Panc1 (cell line): Measurements from ENCODE around the gene DIMT1. TPM values are rescaled to one million over a fixed set of nuclear protein-coding genes. Genes with fewer than 3 reads are reported as not detected.

Experiments
- ATAC-seq: fragments of 200-7000 bp; cut with Tn5 transposase; 2 replicates; pipeline ENCODE4 v1.9.1; 2020; ENCODE audit warnings: mild to moderate bottlenecking, moderate library complexity
- BruUV-seq: library from RNA; stranded (reverse); fragments of 400-500 nt; replicated peaks from 2 replicates; lab custom pipeline; 2021; lab: Mats Ljungman, UMichigan
- CTCF ChIA-PET: fragments of 300-600 bp; sonication (Branson Sonifier 250); formaldehyde crosslinking; loops from one replicate; lab custom pipeline; 2022; ENCODE audit warnings: antibody characterized with exemption; lab: Charles Lee
- POLR2A ChIA-PET: fragments of 300-600 bp; sonication (Branson Sonifier 250); formaldehyde crosslinking; loops from one replicate; lab custom pipeline; 2022; ENCODE audit warnings: antibody characterized with exemption; lab: Charles Lee
- DNase-seq: peaks from one replicate; pipeline ENCODE4 v3.0.0-alpha.2; 2010; ENCODE audit warnings: low read depth, low spot score
- H3K27ac ChIP-seq: 2 replicates; pipeline ENCODE4 v1.5.1; 2011; ENCODE audit warnings: mild to moderate bottlenecking, low read length, inconsistent platforms
- H3K27me3 ChIP-seq: fragments of 200-500 bp; sonication (Bioruptor generic); 2 replicates; pipeline ENCODE4 v1.6.0; 2014; ENCODE audit warnings: low read length, inconsistent platforms; ENCODE audit not compliant: control insufficient read depth, insufficient read depth
- H3K36me3 ChIP-seq: fragments of 200-500 bp; sonication (Bioruptor generic); 2 replicates; pipeline ENCODE4 v1.5.1; 2014; ENCODE audit warnings: inconsistent platforms, mild to moderate bottlenecking, low read length, moderate library complexity; ENCODE audit not compliant: control insufficient read depth, insufficient read depth
- H3K4me1 ChIP-seq: 2 replicates; pipeline ENCODE4 v1.5.1; 2011; ENCODE audit warnings: inconsistent platforms, mild to moderate bottlenecking, low read length, moderate library complexity; ENCODE audit not compliant: control insufficient read depth, insufficient read depth
- H3K4me3 ChIP-seq, 2 experiments: 2 replicates each; pipeline ENCODE4 v1.5.1; 2011 to 2012; ENCODE audit warnings: low read depth in 2 of 2, low read length in 2 of 2, mild to moderate bottlenecking in 2 of 2, inconsistent platforms in 1 of 2, moderate library complexity in 1 of 2
- H3K9me3 ChIP-seq: fragments of 200-500 bp; sonication (Bioruptor generic); 2 replicates; pipeline ENCODE4 v1.5.1; 2014; ENCODE audit warnings: low read depth, mild to moderate bottlenecking, inconsistent platforms, low read length, moderate library complexity; ENCODE audit not compliant: control insufficient read depth, insufficient read depth
- POLR2AphosphoS5 ChIP-seq: IDR thresholded peaks from 2 replicates; pipeline ENCODE4 v1.6.1; 2012; ENCODE audit warnings: mild to moderate bottlenecking, low read depth, low read length, moderate library complexity
- SIN3A ChIP-seq: IDR thresholded peaks from 2 replicates; pipeline ENCODE4 v1.6.1; 2012; ENCODE audit warnings: low read depth, mild to moderate bottlenecking, low read length, moderate library complexity, borderline replicate concordance; ENCODE audit not compliant: insufficient read depth
- TCF7L2 ChIP-seq: IDR thresholded peaks from 2 replicates; pipeline ENCODE4 v1.6.1; 2011; ENCODE audit warnings: mild to moderate bottlenecking, low read depth, low read length, inconsistent platforms
- in situ Hi-C: cut with HindIII; loops from 2 replicates; pipeline ENCODE4 v1.10.0; 2016; ENCODE audit warnings: low sequenced_read_pairs, low pct_unique_long_range_greater_than_20kb
- intact Hi-C: fragments of 100-400 bp; cut with micrococcal nuclease; formaldehyde crosslinking; loops from one replicate; pipeline ENCODE4 v1.10.0; 2022; ENCODE audit not compliant: unreplicated experiment
- total RNA-seq: library from RNA; stranded (reverse); gene quantifications from one replicate; pipeline ENCODE4 v1.2.1, GENCODE V29; 2021; ENCODE audit not compliant: unreplicated experiment
- TF ChIP-seq, protein P1 (sequence below), 2 experiments: IDR thresholded peaks; 2 replicates each; pipeline ENCODE4 v1.6.1; 2011 to 2012; ENCODE audit warnings: low read depth in 2 of 2, control low read depth in 1 of 2, low read length in 1 of 2, mild to moderate bottlenecking in 1 of 2, moderate library complexity in 1 of 2; ENCODE audit not compliant: insufficient read depth in 1 of 2
- TF ChIP-seq, protein P2 (sequence below): fragments of 450-650 bp; IDR thresholded peaks from 2 replicates; pipeline ENCODE4 v1.5.1; 2017; ENCODE audit warnings: mild to moderate bottlenecking

DIMT1 gene
- total RNA-seq, 1 experiment from 2014 or later: 37.2 TPM

DNA sequence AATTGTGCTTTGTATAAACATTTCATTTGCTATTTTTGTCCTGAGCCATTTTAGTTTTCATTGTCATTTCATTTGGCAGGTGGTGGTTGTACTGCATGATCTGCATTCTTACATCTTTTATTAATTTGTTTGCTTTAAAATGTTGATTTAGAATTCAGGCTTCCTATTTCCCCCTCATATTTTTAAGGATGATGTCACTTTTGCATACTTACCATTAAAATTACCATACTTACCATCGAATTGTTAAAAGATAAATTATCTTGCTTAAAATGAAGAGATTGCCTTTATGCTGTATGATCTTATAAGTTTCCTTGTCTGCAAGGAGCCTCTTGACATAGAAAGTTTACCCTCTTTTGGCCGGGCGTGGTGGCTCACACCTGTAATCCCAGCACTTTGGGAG is 31.1 kb downstream of the DIMT1 start:
- Histone ChIP-seq H3K9me3 (no peaks in the 10 kb centered on the region), H3K36me3 (peaks cover 21% of the 10 kb centered on the region), H3K4me3 (no peak overlapping the region), H3K4me1 (no peaks in the 10 kb centered on the region), H3K27me3 (no peaks in the 10 kb centered on the region), H3K27ac (no peak overlapping the region)
- in situ Hi-C loops: no loop called here
- ATAC-seq (no peak), DNase-seq (no peak)
- TF ChIP-seq, protein P1, sequence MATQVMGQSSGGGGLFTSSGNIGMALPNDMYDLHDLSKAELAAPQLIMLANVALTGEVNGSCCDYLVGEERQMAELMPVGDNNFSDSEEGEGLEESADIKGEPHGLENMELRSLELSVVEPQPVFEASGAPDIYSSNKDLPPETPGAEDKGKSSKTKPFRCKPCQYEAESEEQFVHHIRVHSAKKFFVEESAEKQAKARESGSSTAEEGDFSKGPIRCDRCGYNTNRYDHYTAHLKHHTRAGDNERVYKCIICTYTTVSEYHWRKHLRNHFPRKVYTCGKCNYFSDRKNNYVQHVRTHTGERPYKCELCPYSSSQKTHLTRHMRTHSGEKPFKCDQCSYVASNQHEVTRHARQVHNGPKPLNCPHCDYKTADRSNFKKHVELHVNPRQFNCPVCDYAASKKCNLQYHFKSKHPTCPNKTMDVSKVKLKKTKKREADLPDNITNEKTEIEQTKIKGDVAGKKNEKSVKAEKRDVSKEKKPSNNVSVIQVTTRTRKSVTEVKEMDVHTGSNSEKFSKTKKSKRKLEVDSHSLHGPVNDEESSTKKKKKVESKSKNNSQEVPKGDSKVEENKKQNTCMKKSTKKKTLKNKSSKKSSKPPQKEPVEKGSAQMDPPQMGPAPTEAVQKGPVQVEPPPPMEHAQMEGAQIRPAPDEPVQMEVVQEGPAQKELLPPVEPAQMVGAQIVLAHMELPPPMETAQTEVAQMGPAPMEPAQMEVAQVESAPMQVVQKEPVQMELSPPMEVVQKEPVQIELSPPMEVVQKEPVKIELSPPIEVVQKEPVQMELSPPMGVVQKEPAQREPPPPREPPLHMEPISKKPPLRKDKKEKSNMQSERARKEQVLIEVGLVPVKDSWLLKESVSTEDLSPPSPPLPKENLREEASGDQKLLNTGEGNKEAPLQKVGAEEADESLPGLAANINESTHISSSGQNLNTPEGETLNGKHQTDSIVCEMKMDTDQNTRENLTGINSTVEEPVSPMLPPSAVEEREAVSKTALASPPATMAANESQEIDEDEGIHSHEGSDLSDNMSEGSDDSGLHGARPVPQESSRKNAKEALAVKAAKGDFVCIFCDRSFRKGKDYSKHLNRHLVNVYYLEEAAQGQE (IDR thresholded peaks at IDR 0.05; ENCODE audit: insufficient read depth in 1 of 2, low read depth in 2 of 2, low read length in 1 of 2): no peak
- TF ChIP-seq, protein P2, sequence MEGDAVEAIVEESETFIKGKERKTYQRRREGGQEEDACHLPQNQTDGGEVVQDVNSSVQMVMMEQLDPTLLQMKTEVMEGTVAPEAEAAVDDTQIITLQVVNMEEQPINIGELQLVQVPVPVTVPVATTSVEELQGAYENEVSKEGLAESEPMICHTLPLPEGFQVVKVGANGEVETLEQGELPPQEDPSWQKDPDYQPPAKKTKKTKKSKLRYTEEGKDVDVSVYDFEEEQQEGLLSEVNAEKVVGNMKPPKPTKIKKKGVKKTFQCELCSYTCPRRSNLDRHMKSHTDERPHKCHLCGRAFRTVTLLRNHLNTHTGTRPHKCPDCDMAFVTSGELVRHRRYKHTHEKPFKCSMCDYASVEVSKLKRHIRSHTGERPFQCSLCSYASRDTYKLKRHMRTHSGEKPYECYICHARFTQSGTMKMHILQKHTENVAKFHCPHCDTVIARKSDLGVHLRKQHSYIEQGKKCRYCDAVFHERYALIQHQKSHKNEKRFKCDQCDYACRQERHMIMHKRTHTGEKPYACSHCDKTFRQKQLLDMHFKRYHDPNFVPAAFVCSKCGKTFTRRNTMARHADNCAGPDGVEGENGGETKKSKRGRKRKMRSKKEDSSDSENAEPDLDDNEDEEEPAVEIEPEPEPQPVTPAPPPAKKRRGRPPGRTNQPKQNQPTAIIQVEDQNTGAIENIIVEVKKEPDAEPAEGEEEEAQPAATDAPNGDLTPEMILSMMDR: no peak
- POLR2A ChIA-PET: no interaction called here
- intact Hi-C loops: no loop called here
- CTCF ChIA-PET: no interaction called here
- BruUV-seq: no TSS peak

DNA sequence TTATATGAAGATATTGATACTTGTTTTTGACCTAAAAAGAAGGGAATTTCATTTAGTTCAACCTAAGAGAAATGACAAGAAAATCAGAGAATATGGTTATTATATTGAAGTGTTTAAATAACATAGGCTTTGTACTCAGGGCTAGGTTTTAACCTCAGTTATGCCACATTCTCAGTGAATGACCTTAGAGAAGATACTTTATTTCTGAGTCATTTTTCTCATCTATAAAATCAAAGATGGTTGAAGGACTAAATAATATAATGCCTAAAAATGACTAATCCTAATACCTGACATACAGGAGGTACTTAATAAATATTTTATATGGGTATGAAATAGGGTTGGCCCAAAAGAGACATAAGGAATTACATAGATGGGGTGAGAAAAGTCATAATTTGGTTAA is 32.3 kb downstream of the DIMT1 start:
- no peaks in the 10 kb centered on the region for H3K27me3 ChIP-seq
- H3K4me1 ChIP-seq: no peaks in the 10 kb centered on the region
- ATAC-seq: no peak
- intact Hi-C loops: no loop called here
- H3K27ac ChIP-seq: no peak overlapping the region
- no peak for TF ChIP-seq TCF7L2
- no peak overlapping the region for H3K4me3 ChIP-seq
- no TSS peak for BruUV-seq
- ChIA-PET POLR2A (no interaction called here), CTCF (no interaction called here)
- no peaks in the 10 kb centered on the region for H3K9me3 ChIP-seq
- peaks cover 23% of the 10 kb centered on the region for H3K36me3 ChIP-seq
- in situ Hi-C loops: no loop called here
- no peak for DNase-seq

DNA sequence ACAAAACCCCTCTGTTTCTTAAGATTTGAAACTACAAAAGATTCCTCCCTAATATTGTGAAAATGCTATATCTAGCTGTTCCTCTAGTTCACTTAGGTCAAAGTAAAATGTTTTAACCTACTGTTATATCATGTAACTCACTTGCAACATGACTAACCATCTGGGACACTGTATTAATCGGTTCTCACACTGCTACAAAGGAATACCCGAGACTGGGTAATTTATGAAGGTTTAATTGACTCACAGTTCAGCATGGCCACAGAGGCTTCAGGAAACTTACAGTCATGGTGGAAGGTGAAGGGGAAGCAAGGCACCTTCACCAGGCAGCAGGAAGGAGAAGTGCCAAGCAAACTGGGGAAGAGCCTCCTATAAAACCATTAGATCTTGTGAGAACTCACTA is 34.7 kb downstream of the DIMT1 start:
- no TSS peak for BruUV-seq
- in situ Hi-C loops (no loop called here), intact Hi-C loops (no loop called here)
- no peak for TF ChIP-seq TCF7L2
- no peak for TF ChIP-seq POLR2AphosphoS5
- TF ChIP-seq, protein P2: no peak
- TF ChIP-seq, protein P1 (IDR thresholded peaks at IDR 0.05; ENCODE audit: insufficient read depth in 1 of 2, low read depth in 2 of 2, low read length in 1 of 2): no peak
- no peak for TF ChIP-seq SIN3A
- Histone ChIP-seq H3K27me3 (no peaks in the 10 kb centered on the region), H3K36me3 (peaks cover 35% of the 10 kb centered on the region), H3K4me3 (no peak overlapping the region), H3K27ac (no peak overlapping the region), H3K9me3 (no peaks in the 10 kb centered on the region), H3K4me1 (no peaks in the 10 kb centered on the region)
- ATAC-seq (no peak), DNase-seq (no peak)
- CTCF ChIA-PET: no interaction called here
- POLR2A ChIA-PET: no interaction called here
